IMR-90 (cell line): ENCODE data around the gene MIA2. TPM values are rescaled to one million over a fixed set of nuclear protein-coding genes. Genes with fewer than 3 reads are reported as not detected.

ENCODE experiments used
- ATAC-seq: fragments of 200-7000 bp; cut with Tn5 transposase; 2 replicates; pipeline ENCODE4 v1.9.1; 2020; ENCODE audit warnings: low read depth, mild to moderate bottlenecking, moderate library complexity
- BruUV-seq: library from RNA; stranded (reverse); fragments of 400-500 nt; replicated peaks from 2 replicates; lab custom pipeline; 2021; lab: Mats Ljungman, UMichigan
- CTCF ChIA-PET: fragments of 300-600 bp; formaldehyde crosslinking; extraction: SDS; loops from one replicate; lab custom pipeline; 2021; ENCODE audit warnings: antibody characterized with exemption; lab: Yijun Ruan, JAX
- POLR2A ChIA-PET: fragments of 300-600 bp; sonication (Branson Sonifier 250); formaldehyde crosslinking; loops from one replicate; lab custom pipeline; 2022; ENCODE audit warnings: antibody characterized with exemption; ENCODE audit not compliant: unreplicated experiment; lab: Charles Lee
- DNase-seq: peaks from one replicate; pipeline ENCODE4 v3.0.0; 2013
- H2AFZ ChIP-seq: replicated peaks from 2 replicates; pipeline ENCODE3; 2013; ENCODE audit warnings: low read length, mild to moderate bottlenecking; ENCODE audit not compliant: poor library complexity
- H2AK5ac ChIP-seq: 2 replicates; pipeline ENCODE4 v1.6.1; 2013; ENCODE audit warnings: low read depth, low read length, inconsistent platforms
- H2AK9ac ChIP-seq: replicated peaks from 2 replicates; pipeline ENCODE3; 2013; ENCODE audit warnings: mild to moderate bottlenecking, low read depth, low read length, moderate library complexity; ENCODE audit not compliant: poor library complexity
- H2BK120ac ChIP-seq: 2 replicates; pipeline ENCODE4 v1.6.1; 2013; ENCODE audit warnings: low read depth, low read length, inconsistent platforms
- H2BK15ac ChIP-seq: 3 replicates; pipeline ENCODE4 v1.6.1; 2013; ENCODE audit warnings: low read depth, low read length, inconsistent platforms
- H2BK20ac ChIP-seq: 2 replicates; pipeline ENCODE4 v1.6.1; 2013; ENCODE audit warnings: low read depth, mild to moderate bottlenecking, inconsistent platforms, low read length, moderate library complexity
- H2BK5ac ChIP-seq: 2 replicates; pipeline ENCODE4 v1.6.1; 2013; ENCODE audit warnings: mild to moderate bottlenecking, low read depth, low read length, inconsistent platforms; ENCODE audit not compliant: poor library complexity, severe bottlenecking
- H3K14ac ChIP-seq: replicated peaks from 2 replicates; pipeline ENCODE4 v1.6.1; 2013; ENCODE audit warnings: low read depth, low read length, inconsistent platforms
- H3K18ac ChIP-seq: 2 replicates; pipeline ENCODE4 v1.6.1; 2013; ENCODE audit warnings: low read depth, low read length, control low read depth
- H3K23ac ChIP-seq: 2 replicates; pipeline ENCODE4 v1.6.1; 2013; ENCODE audit warnings: low read depth, low read length, inconsistent platforms
- H3K27ac ChIP-seq: 2 replicates; pipeline ENCODE4 v1.5.1; 2013; ENCODE audit warnings: mild to moderate bottlenecking, control low read depth, low read length; ENCODE audit not compliant: insufficient read depth
- H3K27me3 ChIP-seq: 2 replicates; pipeline ENCODE4 v1.6.1; 2013; ENCODE audit warnings: low read length; ENCODE audit not compliant: control insufficient read depth, insufficient read depth
- H3K36me3 ChIP-seq: 2 replicates; pipeline ENCODE4 v1.6.1; 2013; ENCODE audit warnings: low read length, mixed read lengths; ENCODE audit not compliant: control insufficient read depth, insufficient read depth
- H3K4ac ChIP-seq: 2 replicates; pipeline ENCODE4 v1.6.1; 2013; ENCODE audit warnings: low read depth, low read length, inconsistent platforms
- H3K4me1 ChIP-seq: 2 replicates; pipeline ENCODE4 v1.6.1; 2013; ENCODE audit warnings: low read length, mixed read lengths; ENCODE audit not compliant: control insufficient read depth, insufficient read depth
- H3K4me2 ChIP-seq: 2 replicates; pipeline ENCODE4 v1.6.1; 2013; ENCODE audit warnings: low read depth, mild to moderate bottlenecking, control low read depth, low read length, moderate library complexity
- H3K4me3 ChIP-seq: 2 replicates; pipeline ENCODE4 v1.5.1; 2013; ENCODE audit warnings: low read depth, mild to moderate bottlenecking, control low read depth, low read length, moderate library complexity; ENCODE audit not compliant: insufficient read depth
- H3K56ac ChIP-seq: 2 replicates; pipeline ENCODE4 v1.6.1; 2013; ENCODE audit warnings: low read length, inconsistent platforms; ENCODE audit not compliant: insufficient read depth; ENCODE audit errors: extremely low read depth
- H3K79me1 ChIP-seq, 2 experiments: 2 replicates each; pipeline ENCODE4 v1.6.1; 2013; ENCODE audit warnings: low read length in 2 of 2, inconsistent platforms in 1 of 2, low read depth in 1 of 2
- H3K9ac ChIP-seq: 2 replicates; pipeline ENCODE4 v1.6.1; 2013; ENCODE audit warnings: low read depth, low read length, control low read depth
- H3K9me1 ChIP-seq: 2 replicates; pipeline ENCODE4 v1.6.1; 2013; ENCODE audit warnings: low read length, inconsistent platforms; ENCODE audit not compliant: insufficient read depth
- H3K9me3 ChIP-seq: 2 replicates; pipeline ENCODE4 v1.6.1; 2013; ENCODE audit warnings: low read length; ENCODE audit not compliant: control insufficient read depth, insufficient read depth
- H4K20me1 ChIP-seq: 2 replicates; pipeline ENCODE4 v1.6.1; 2013; ENCODE audit warnings: low read length, inconsistent platforms; ENCODE audit not compliant: insufficient read depth
- H4K5ac ChIP-seq: 2 replicates; pipeline ENCODE4 v1.6.1; 2013; ENCODE audit warnings: mild to moderate bottlenecking, low read depth, low read length, control low read depth
- H4K8ac ChIP-seq, 2 experiments: 2 replicates each; pipeline ENCODE4 v1.6.1; 2013; ENCODE audit warnings: low read depth in 2 of 2, low read length in 2 of 2, control low read depth in 1 of 2, inconsistent platforms in 1 of 2
- H4K91ac ChIP-seq: 2 replicates; pipeline ENCODE4 v1.6.1; 2013; ENCODE audit warnings: low read depth, low read length, inconsistent platforms; ENCODE audit not compliant: insufficient read depth
- BHLHE40 ChIP-seq: fragments of 150-350 bp; IDR thresholded peaks from 2 replicates; pipeline ENCODE4 v1.6.1; 2016; ENCODE audit warnings: mild to moderate bottlenecking, low read depth, low read length
- CEBPB ChIP-seq: IDR thresholded peaks from 2 replicates; pipeline ENCODE4 v1.6.1; 2012; ENCODE audit warnings: low read depth, low read length, improper control_type of control experiment
- CHD1 ChIP-seq: IDR thresholded peaks from 2 replicates; pipeline ENCODE4 v1.6.1; 2012; ENCODE audit warnings: low read depth, low read length, improper control_type of control experiment
- FOS ChIP-seq: fragments of 150-350 bp; IDR thresholded peaks from 2 replicates; pipeline ENCODE4 v1.6.1; 2016; ENCODE audit warnings: low read depth, low read length
- MAFK ChIP-seq: IDR thresholded peaks from 2 replicates; pipeline ENCODE4 v1.6.1; 2012; ENCODE audit warnings: low read depth, low read length, improper control_type of control experiment
- MAZ ChIP-seq: IDR thresholded peaks from 2 replicates; pipeline ENCODE4 v1.6.1; 2012; ENCODE audit warnings: low read depth, mild to moderate bottlenecking, low read length, improper control_type of control experiment, moderate library complexity, borderline replicate concordance
- MXI1 ChIP-seq: IDR thresholded peaks from 2 replicates; pipeline ENCODE4 v1.6.1; 2012; ENCODE audit warnings: low read depth, mild to moderate bottlenecking, low read length, moderate library complexity, borderline replicate concordance
- NFE2L2 ChIP-seq: fragments of 150-350 bp; IDR thresholded peaks from 2 replicates; pipeline ENCODE4 v1.6.1; 2016; ENCODE audit warnings: low read depth, mild to moderate bottlenecking, low read length
- POLR2A ChIP-seq: IDR thresholded peaks from 2 replicates; pipeline ENCODE4 v1.6.1; 2012; ENCODE audit warnings: mild to moderate bottlenecking, low read depth, low read length
- RAD21 ChIP-seq: IDR thresholded peaks from 2 replicates; pipeline ENCODE4 v1.6.1; 2012; ENCODE audit warnings: low read length, improper control_type of control experiment
- RCOR1 ChIP-seq: IDR thresholded peaks from 2 replicates; pipeline ENCODE4 v1.6.1; 2012; ENCODE audit warnings: mild to moderate bottlenecking, low read length, improper control_type of control experiment; ENCODE audit not compliant: insufficient replicate concordance
- RFX5 ChIP-seq: IDR thresholded peaks from 2 replicates; pipeline ENCODE4 v1.8.0; 2012; ENCODE audit warnings: low read depth, mild to moderate bottlenecking, low read length, moderate library complexity
- SMC3 ChIP-seq: fragments of 150-350 bp; IDR thresholded peaks from 2 replicates; pipeline ENCODE4 v1.6.1; 2016; ENCODE audit warnings: low read depth, mild to moderate bottlenecking, antibody characterized with exemption, low read length, moderate library complexity
- USF2 ChIP-seq: fragments of 150-350 bp; IDR thresholded peaks from 2 replicates; pipeline ENCODE4 v1.6.1; 2017; ENCODE audit warnings: mild to moderate bottlenecking, antibody characterized with exemption, low read length, low read depth
- dilution Hi-C: fragments of 300-500 bp; cut with HindIII; formaldehyde crosslinking; loops from one replicate; pipeline ENCODE4 v1.14.3; 2018; ENCODE audit warnings: low sequenced_read_pairs; ENCODE audit not compliant: unreplicated experiment
- in situ Hi-C: fragments of 300-500 bp; cut with MboI; formaldehyde crosslinking; loops from 3 replicates; pipeline ENCODE4 v1.14.3; 2019; ENCODE audit warnings: low sequenced_read_pairs, inconsistent platforms, mixed read lengths
- intact Hi-C: fragments of 100-400 bp; cut with micrococcal nuclease; formaldehyde crosslinking; loops from 2 replicates; pipeline ENCODE4 v1.10.0; 2022
- polyA plus RNA-seq, 3 experiments: library from polyadenylated mRNA; depleted of rRNA; stranded (reverse); fragments of >200 nt; gene quantifications; 2 replicates each; pipeline ENCODE4 v1.2.3, GENCODE V29; 2012; ENCODE audit warnings: low replicate concordance in 1 of 3
- total RNA-seq: library from RNA; depleted of rRNA; stranded (reverse); fragments of >200 nt; gene quantifications from 2 replicates; pipeline ENCODE4 v1.2.3, GENCODE V29; 2012
- TF ChIP-seq, protein P1 (sequence below): conservative IDR thresholded peaks from 2 replicates; pipeline ENCODE4 v1.5.1; 2012; ENCODE audit warnings: mild to moderate bottlenecking, low read depth, low read length, improper control_type of control experiment
- TF ChIP-seq, protein P2 (sequence below): fragments of 150-350 bp; IDR thresholded peaks from 2 replicates; pipeline ENCODE4 v1.6.1; 2016; ENCODE audit warnings: low read depth, mild to moderate bottlenecking, low read length, moderate library complexity, borderline replicate concordance

The MIA2 gene
- total and polyA plus RNA-seq, 2 of the 4 experiments (the other 2 are of a cell fraction) = 3.9 to 6.8 TPM

DNA sequence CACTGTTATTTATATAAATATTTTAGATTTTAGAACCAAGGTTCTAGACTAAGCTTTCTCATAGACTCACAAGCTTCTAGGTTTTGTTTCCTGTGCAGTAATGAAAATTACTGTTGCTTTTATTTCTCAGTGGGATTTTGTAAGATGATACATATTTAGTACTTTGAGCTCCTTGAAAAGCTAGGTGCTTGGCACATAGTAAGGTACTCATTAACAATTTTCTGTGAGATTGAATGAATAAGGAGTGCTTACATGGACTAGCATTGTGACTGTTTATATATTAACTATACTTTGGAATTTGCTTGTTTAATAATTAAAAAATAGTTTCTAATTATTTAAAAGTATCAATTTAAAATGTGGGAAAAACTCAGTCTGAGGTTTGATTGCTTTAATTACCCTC lies 85.7 kb downstream of the MIA2 start:
- ChIA-PET CTCF (no interaction called here), POLR2A (no interaction called here)
- no peak overlapping the region for H3K9ac ChIP-seq
- no peak overlapping the region for H4K91ac ChIP-seq
- no peaks in the 10 kb centered on the region; the same call in 1 of the 2 replicates for H3K36me3 ChIP-seq
- H3K56ac ChIP-seq = no peak overlapping the region
- H3K23ac ChIP-seq = no peak overlapping the region
- no peaks in the 10 kb centered on the region for H4K20me1 ChIP-seq
- H3K4me3 ChIP-seq = no peak overlapping the region
- H3K9me3 ChIP-seq = no peaks in the 10 kb centered on the region
- H2AK9ac ChIP-seq = no peak overlapping the region
- no peaks in the 10 kb centered on the region for H3K9me1 ChIP-seq
- TF ChIP-seq CHD1 (no peak), MAZ (no peak), CEBPB (no peak), FOS (no peak), RFX5 (no peak), RCOR1 (no peak), RAD21 (no peak), USF2 (no peak), POLR2A (no peak), MAFK (no peak), MXI1 (no peak), NFE2L2 (no peak), SMC3 (no peak), BHLHE40 (no peak)
- TF ChIP-seq, protein P1, sequence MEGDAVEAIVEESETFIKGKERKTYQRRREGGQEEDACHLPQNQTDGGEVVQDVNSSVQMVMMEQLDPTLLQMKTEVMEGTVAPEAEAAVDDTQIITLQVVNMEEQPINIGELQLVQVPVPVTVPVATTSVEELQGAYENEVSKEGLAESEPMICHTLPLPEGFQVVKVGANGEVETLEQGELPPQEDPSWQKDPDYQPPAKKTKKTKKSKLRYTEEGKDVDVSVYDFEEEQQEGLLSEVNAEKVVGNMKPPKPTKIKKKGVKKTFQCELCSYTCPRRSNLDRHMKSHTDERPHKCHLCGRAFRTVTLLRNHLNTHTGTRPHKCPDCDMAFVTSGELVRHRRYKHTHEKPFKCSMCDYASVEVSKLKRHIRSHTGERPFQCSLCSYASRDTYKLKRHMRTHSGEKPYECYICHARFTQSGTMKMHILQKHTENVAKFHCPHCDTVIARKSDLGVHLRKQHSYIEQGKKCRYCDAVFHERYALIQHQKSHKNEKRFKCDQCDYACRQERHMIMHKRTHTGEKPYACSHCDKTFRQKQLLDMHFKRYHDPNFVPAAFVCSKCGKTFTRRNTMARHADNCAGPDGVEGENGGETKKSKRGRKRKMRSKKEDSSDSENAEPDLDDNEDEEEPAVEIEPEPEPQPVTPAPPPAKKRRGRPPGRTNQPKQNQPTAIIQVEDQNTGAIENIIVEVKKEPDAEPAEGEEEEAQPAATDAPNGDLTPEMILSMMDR = no peak
- TF ChIP-seq, protein P2, sequence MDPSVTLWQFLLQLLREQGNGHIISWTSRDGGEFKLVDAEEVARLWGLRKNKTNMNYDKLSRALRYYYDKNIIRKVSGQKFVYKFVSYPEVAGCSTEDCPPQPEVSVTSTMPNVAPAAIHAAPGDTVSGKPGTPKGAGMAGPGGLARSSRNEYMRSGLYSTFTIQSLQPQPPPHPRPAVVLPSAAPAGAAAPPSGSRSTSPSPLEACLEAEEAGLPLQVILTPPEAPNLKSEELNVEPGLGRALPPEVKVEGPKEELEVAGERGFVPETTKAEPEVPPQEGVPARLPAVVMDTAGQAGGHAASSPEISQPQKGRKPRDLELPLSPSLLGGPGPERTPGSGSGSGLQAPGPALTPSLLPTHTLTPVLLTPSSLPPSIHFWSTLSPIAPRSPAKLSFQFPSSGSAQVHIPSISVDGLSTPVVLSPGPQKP = no peak
- H2BK120ac ChIP-seq = no peak overlapping the region
- no TSS peak for BruUV-seq
- peaks cover 0 to 4% of the 10 kb centered on the region in 2 experiments; a peak in 1 of 4 replicates for H3K79me1 ChIP-seq
- H4K8ac ChIP-seq = no peak overlapping the region
- H4K5ac ChIP-seq = no peak overlapping the region
- H3K27ac ChIP-seq = no peak overlapping the region
- dilution Hi-C loops = no loop called here
- H2BK5ac ChIP-seq = no peak overlapping the region
- in situ Hi-C loops = no loop called here
- no peak overlapping the region for H2BK20ac ChIP-seq
- no peak overlapping the region for H3K4ac ChIP-seq
- no peak overlapping the region for H3K4me2 ChIP-seq
- H2AK5ac ChIP-seq = no peak overlapping the region
- H3K14ac ChIP-seq = no peak overlapping the region
- intact Hi-C loops = no loop called here
- H3K18ac ChIP-seq = no peak overlapping the region
- no peak overlapping the region for H2AFZ ChIP-seq
- no peak for ATAC-seq
- H2BK15ac ChIP-seq = no peak overlapping the region
- H3K4me1 ChIP-seq = peaks cover 3% of the 10 kb centered on the region
- no peaks in the 10 kb centered on the region for H3K27me3 ChIP-seq
- DNase-seq = no peak
